ENCODE results near the gene SLC5A2. TPM values are rescaled to one million over a fixed set of nuclear protein-coding genes. Genes with fewer than 3 reads are reported as not detected.

Gene SLC5A2
- total and polyA plus RNA-seq, 2 donors (not counting 1 experiment from before 2014, with no cell fraction given) = not detected

GRCh38 chr16:31532120-31532519, 49.2 kb downstream of the SLC5A2 start:
- peaks cover 8% of the 10 kb centered on the region for H3K27me3 ChIP-seq (ENCODE audit: control insufficient read depth, insufficient read depth, low read length)
- H3K36me3 ChIP-seq (ENCODE audit: control insufficient read depth, insufficient read depth, low read length) = no peaks in the 10 kb centered on the region
- H3K9me3 ChIP-seq (ENCODE audit: control insufficient read depth, insufficient read depth, low read depth, low read length) = no peaks in the 10 kb centered on the region
- no peak overlapping the region for H3K9ac ChIP-seq (ENCODE audit: insufficient read depth, low read length)
- no peak for TF ChIP-seq CTCF (conservative IDR thresholded peaks at IDR 0.05 in 1 of 2, IDR thresholded peaks at IDR 0.05 in 1 of 2; ENCODE audit: low read depth in 1 of 2, low read length in 2 of 2)
- TF ChIP-seq EZH2 (IDR thresholded peaks at IDR 0.05; ENCODE audit: low read length, missing control alignments) = no peak
- no peak overlapping the region for H2AFZ ChIP-seq (ENCODE audit: low read length)
- H3K4me1 ChIP-seq (ENCODE audit: control insufficient read depth, extremely low read depth, insufficient read depth, low read length) = no peaks in the 10 kb centered on the region
- H3K4me3 ChIP-seq (replicated peaks in 1 of 4; ENCODE audit: control extremely low read depth in 1 of 4, insufficient read depth in 1 of 4, low read depth in 3 of 4, low read length in 4 of 4) = no peak overlapping the region
- H3K27ac ChIP-seq (ENCODE audit: insufficient read depth, low read length) = no peak overlapping the region
- no peak for DNase-seq (ENCODE audit: low read depth in 2 of 2)
- H3K4me2 ChIP-seq (ENCODE audit: extremely low read depth, insufficient read depth, low read length) = no peak overlapping the region
- H4K20me1 ChIP-seq (ENCODE audit: control insufficient read depth, extremely low read depth, insufficient read depth, low read length) = no peaks in the 10 kb centered on the region
- no peaks in the 10 kb centered on the region for H3K79me2 ChIP-seq (ENCODE audit: control insufficient read depth, insufficient read depth, low read length)

DNA sequence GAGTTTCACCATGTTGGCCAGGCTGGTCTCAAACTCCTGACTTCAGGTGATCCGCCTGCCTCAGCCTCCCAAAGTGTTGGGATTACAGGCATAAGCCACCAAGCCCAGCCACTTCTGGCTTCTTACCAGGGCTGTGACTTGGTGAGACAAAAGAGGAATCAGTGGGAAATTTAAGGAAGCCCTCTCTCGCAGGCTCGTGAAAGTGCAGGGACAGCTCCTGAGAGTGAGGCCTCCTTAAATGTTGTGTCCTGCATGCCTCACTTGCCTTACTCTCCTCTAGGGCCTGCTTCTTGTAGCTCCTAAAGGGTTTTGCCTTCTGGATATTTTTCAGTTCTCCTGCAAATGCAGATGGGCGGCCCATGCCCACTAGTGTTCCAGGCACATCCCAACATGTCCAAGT, 50.0 kb downstream of the SLC5A2 start:
- no peak overlapping the region for H3K9ac ChIP-seq (ENCODE audit: insufficient read depth, low read length)
- no peaks in the 10 kb centered on the region for H3K36me3 ChIP-seq (ENCODE audit: control insufficient read depth, insufficient read depth, low read length)
- H3K79me2 ChIP-seq (ENCODE audit: control insufficient read depth, insufficient read depth, low read length) = no peaks in the 10 kb centered on the region
- no peaks in the 10 kb centered on the region for H3K9me3 ChIP-seq (ENCODE audit: control insufficient read depth, insufficient read depth, low read depth, low read length)
- no peak for DNase-seq (ENCODE audit: low read depth in 2 of 2)
- TF ChIP-seq CTCF (conservative IDR thresholded peaks at IDR 0.05 in 1 of 2, IDR thresholded peaks at IDR 0.05 in 1 of 2; ENCODE audit: low read depth in 1 of 2, low read length in 2 of 2) (no peak), EZH2 (IDR thresholded peaks at IDR 0.05; ENCODE audit: low read length, missing control alignments) (no peak)
- H4K20me1 ChIP-seq (ENCODE audit: control insufficient read depth, extremely low read depth, insufficient read depth, low read length) = no peaks in the 10 kb centered on the region
- no peak overlapping the region for H2AFZ ChIP-seq (ENCODE audit: low read length)
- peaks cover 8% of the 10 kb centered on the region for H3K27me3 ChIP-seq (ENCODE audit: control insufficient read depth, insufficient read depth, low read length)
- no peaks in the 10 kb centered on the region for H3K4me1 ChIP-seq (ENCODE audit: control insufficient read depth, extremely low read depth, insufficient read depth, low read length)
- H3K4me3 ChIP-seq (replicated peaks in 1 of 4; ENCODE audit: control extremely low read depth in 1 of 4, insufficient read depth in 1 of 4, low read depth in 3 of 4, low read length in 4 of 4) = no peak overlapping the region
- no peak overlapping the region for H3K27ac ChIP-seq (ENCODE audit: insufficient read depth, low read length)
- no peak overlapping the region for H3K4me2 ChIP-seq (ENCODE audit: extremely low read depth, insufficient read depth, low read length)

DNA sequence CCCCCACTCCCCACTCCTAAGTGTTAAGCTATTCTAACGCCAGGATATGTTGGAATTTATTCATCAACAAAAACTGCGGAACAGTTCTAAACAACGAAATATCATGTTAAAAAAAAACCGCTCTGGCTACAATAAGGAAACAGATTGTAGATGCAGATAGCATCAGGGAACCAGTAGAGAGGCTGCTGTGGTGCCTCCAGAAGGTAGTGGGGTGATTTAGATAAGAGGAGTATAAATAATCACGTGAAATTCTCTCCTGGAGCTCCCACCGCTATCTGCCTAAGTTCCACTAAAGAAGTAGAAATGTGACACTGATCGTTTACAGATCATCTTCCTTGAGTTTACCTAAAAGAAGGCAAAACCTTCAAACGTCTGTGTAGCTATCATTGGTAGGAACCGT, 52.8 kb downstream of the SLC5A2 start:
- no peaks in the 10 kb centered on the region for H3K27me3 ChIP-seq (ENCODE audit: control insufficient read depth, insufficient read depth, low read length)
- H3K9me3 ChIP-seq (ENCODE audit: control insufficient read depth, insufficient read depth, low read depth, low read length) = no peaks in the 10 kb centered on the region
- no peaks in the 10 kb centered on the region for H4K20me1 ChIP-seq (ENCODE audit: control insufficient read depth, extremely low read depth, insufficient read depth, low read length)
- DNase-seq (ENCODE audit: low read depth in 2 of 2) = no peak
- H3K36me3 ChIP-seq (ENCODE audit: control insufficient read depth, insufficient read depth, low read length) = no peaks in the 10 kb centered on the region
- H3K27ac ChIP-seq (ENCODE audit: insufficient read depth, low read length) = no peak overlapping the region
- no peak overlapping the region for H3K9ac ChIP-seq (ENCODE audit: insufficient read depth, low read length)
- H3K4me3 ChIP-seq (replicated peaks in 1 of 4; ENCODE audit: control extremely low read depth in 1 of 4, insufficient read depth in 1 of 4, low read depth in 3 of 4, low read length in 4 of 4) = no peak overlapping the region
- no peaks in the 10 kb centered on the region for H3K4me1 ChIP-seq (ENCODE audit: control insufficient read depth, extremely low read depth, insufficient read depth, low read length)
- H2AFZ ChIP-seq (ENCODE audit: low read length) = no peak overlapping the region
- H3K4me2 ChIP-seq (ENCODE audit: extremely low read depth, insufficient read depth, low read length) = no peak overlapping the region
- H3K79me2 ChIP-seq (ENCODE audit: control insufficient read depth, insufficient read depth, low read length) = no peaks in the 10 kb centered on the region
- TF ChIP-seq EZH2 (IDR thresholded peaks at IDR 0.05; ENCODE audit: low read length, missing control alignments) (no peak), CTCF (conservative IDR thresholded peaks at IDR 0.05 in 1 of 2, IDR thresholded peaks at IDR 0.05 in 1 of 2; ENCODE audit: low read depth in 1 of 2, low read length in 2 of 2) (no peak)
